Pancreas (tissue), 10 donors: ENCODE results near the gene PLCB1. TPM values are rescaled to one million over a fixed set of nuclear protein-coding genes. Genes with fewer than 3 reads are reported as not detected.

Experiments used
- ATAC-seq, 4 donors: fragments of 200-7000 bp; cut with Tn5 transposase; one replicate each; pipeline versions ENCODE4 v1.8.0 to v1.9.1; 2020; ENCODE audit warnings: mild to moderate bottlenecking in 4 of 4, moderate library complexity in 4 of 4
- DNase-seq, 6 donors: peaks; one replicate each; pipeline ENCODE4 v3.0.0-alpha.2; 2020
- FAIRE-seq: peaks from 2 replicates; lab custom pipeline; 2012; peaks lifted over from hg19 to GRCh38; lab: Jason Lieb, UNC
- H3K27ac ChIP-seq, 4 donors: fragments of 200-600 bp; sonication (generic); 1 replicate in 3 of 4; 2 replicates in 1 of 4; pipeline versions ENCODE4 v1.5.0 to v1.8.0; 2020
- H3K27me3 ChIP-seq, 4 donors: fragments of 200-600 bp; one replicate each; pipeline ENCODE4 v1.8.0; 2021
- H3K36me3 ChIP-seq, 3 donors: fragments of 200-600 bp; sonication (generic) in 1 of 3; one replicate each; pipeline versions ENCODE4 v1.5.0 to v1.8.0; 2020 to 2021
- H3K4me1 ChIP-seq, 3 donors: fragments of 200-600 bp; one replicate each; pipeline ENCODE4 v1.8.0; 2021
- H3K4me3 ChIP-seq, 4 donors: fragments of 200-600 bp; sonication (generic) in 2 of 4; one replicate each; pipeline versions ENCODE4 v1.5.0 to v1.8.0; 2020 to 2021
- H3K9me3 ChIP-seq, 4 donors: fragments of 200-600 bp; one replicate each; pipeline ENCODE4 v1.8.0; 2021
- CTCF ChIP-seq, 4 donors: fragments of 200-600 bp; sonication (generic) in 3 of 4; IDR thresholded peaks; one replicate each; pipeline versions ENCODE4 v1.5.0 to v1.8.0; 2021; ENCODE audit warnings: antibody characterized with exemption in 4 of 4
- WGBS, 2 donors: extraction: QIAGEN DNeasy Blood & Tissue Kit; methylation state at CpG; one replicate each; pipeline ENCODE4 v1.1.7; 2013; 5-methylcytosine and 5-hydroxymethylcytosine counted together
- intact Hi-C, 3 donors: fragments of 100-400 bp; cut with DNase I; formaldehyde crosslinking; loops; one replicate each; pipeline versions ENCODE4 v1.11.1 to v1.14.2; 2022
- polyA plus RNA-seq, 2 donors: library from polyadenylated mRNA; stranded (reverse); fragments of 200-250 nt; gene quantifications; one replicate each; pipeline ENCODE4 v1.2.3, GENCODE V29; 2013
- total RNA-seq, 6 donors: library from RNA; stranded (reverse); fragmentation: NEBNext Ultra II Directional in 4 of 6; extraction: Animal tissue kit (Norgen Biotek cat#: 25700) in 4 of 6; gene quantifications; one replicate each; pipeline versions ENCODE4 v1.2.1 to v1.2.4, GENCODE V29; 2021 to 2023
- donor health status: healthy with polysubstance abuse.
- donor health status: DM: no; HTN: no; CAD: no; lungs with moderate emphysema.
- donor health status: DM: no; HTN: no; CAD: no.
- donor health status: control.
- donor health status: control.
- donor health status: Bipolar disorder and iron deficiency.
- donor health status: DM: yes; HTN: yes; CAD: no.
- donor health status: DM: no; HTN: no; CAD: no.
- donor health status: DM: no; HTN: no; CAD: no.
- donor health status: DM: yes; HTN: yes; CAD: no.

PLCB1 gene
- total and polyA plus RNA-seq, 8 donors: 4.5 to 18.7 (median 13.7) TPM

GRCh38 chr20:8408587-8409307, 276.7 kb downstream of the PLCB1 start:
- intact Hi-C loops: no loop called here

GRCh38 chr20:8413691-8414090, 281.6 kb downstream of the PLCB1 start:
- DNase-seq: no peak
- no peak for FAIRE-seq
- Histone ChIP-seq H3K4me1 (peaks cover 0 to 16% (median 4%) of the 10 kb centered on the region in 3 donors), H3K4me3 (no peak overlapping the region), H3K27me3 (no peaks in the 10 kb centered on the region), H3K9me3 (no peaks in the 10 kb centered on the region), H3K36me3 (no peaks in the 10 kb centered on the region), H3K27ac (no peak overlapping the region)
- 93 to 94% methylated on average over 2 of the region's 2 CpGs for WGBS, 2 donors
- no peak for ATAC-seq
- TF ChIP-seq CTCF (IDR thresholded peaks at IDR 0.05): no peak
- intact Hi-C loops: no loop called here

More at GRCh38 chr20:8408587-8409307, 276.7 kb downstream of the PLCB1 start:
- no peak overlapping the region for H3K27ac ChIP-seq
- no peaks in the 10 kb centered on the region for H3K9me3 ChIP-seq
- ATAC-seq (no peak), FAIRE-seq (no peak), DNase-seq (no peak)
- H3K4me3 ChIP-seq: no peak overlapping the region
- peaks cover 0 to 4% (median 0%) of the 10 kb centered on the region in 3 donors for H3K4me1 ChIP-seq
- H3K27me3 ChIP-seq: no peaks in the 10 kb centered on the region
- 84 to 87% methylated on average over 4 of the region's 4 CpGs for WGBS, 2 donors
- TF ChIP-seq CTCF (IDR thresholded peaks at IDR 0.05): no peak
- no peaks in the 10 kb centered on the region for H3K36me3 ChIP-seq

- DNase-seq: no peak
- intact Hi-C loops: no loop called here
- TF ChIP-seq CTCF (IDR thresholded peaks at IDR 0.05): no peak
- H3K9me3 ChIP-seq: no peaks in the 10 kb centered on the region
- no peaks in the 10 kb centered on the region for H3K36me3 ChIP-seq
- H3K27ac ChIP-seq: peak overlapping the region in 1 of 4 donors; percentile 62
- peak; percentile 86 to 94 (median 90) for ATAC-seq
- FAIRE-seq: no peak
- no peaks in the 10 kb centered on the region for H3K27me3 ChIP-seq
- H3K4me1 ChIP-seq: peaks cover 0 to 16% (median 4%) of the 10 kb centered on the region in 3 donors
- H3K4me3 ChIP-seq: no peak overlapping the region
These were observed 282.7 kb downstream of the PLCB1 start for GRCh38 chr20:8414586-8415274.

- intact Hi-C loops: no loop called here
- 35 to 38% methylated on average over 2 of the region's 2 CpGs for WGBS, 2 donors
These were observed 289.9 kb downstream of the PLCB1 start for GRCh38 chr20:8421981-8422380.

More at GRCh38 chr20:8421981-8422380, 289.9 kb downstream of the PLCB1 start:
- no peak overlapping the region for H3K27ac ChIP-seq
- ATAC-seq (peak in 3 of 4 donors; percentile 33 to 47 (median 41)), FAIRE-seq (no peak), DNase-seq (no peak)
- H3K4me1 ChIP-seq: no peaks in the 10 kb centered on the region
- TF ChIP-seq CTCF (IDR thresholded peaks at IDR 0.05): no peak
- no peaks in the 10 kb centered on the region for H3K9me3 ChIP-seq
- no peaks in the 10 kb centered on the region for H3K27me3 ChIP-seq
- no peak overlapping the region for H3K4me3 ChIP-seq
- H3K36me3 ChIP-seq: no peaks in the 10 kb centered on the region
